Raji (cell line): ENCODE results near the gene PES1.

ENCODE experiments used
- POLR2A ChIP-seq: IDR thresholded peaks from 2 replicates; pipeline ENCODE4 v1.6.1; 2011; ENCODE audit warnings: low read depth, low read length, control low read depth; ENCODE audit not compliant: insufficient read depth

PES1 gene

GRCh38 chr22:30542811-30543188 is 48.9 kb downstream of the PES1 start:
- TF ChIP-seq POLR2A = no peak

- TF ChIP-seq POLR2A = no peak
Measured at GRCh38 chr22:30541961-30542810, 49.5 kb downstream of the PES1 start.

GRCh38 chr22:30539368-30539767 is 52.3 kb downstream of the PES1 start:
- no peak for TF ChIP-seq POLR2A

- no peak for TF ChIP-seq POLR2A
Measured at GRCh38 chr22:30538280-30538679, 53.4 kb downstream of the PES1 start.

- no peak for TF ChIP-seq POLR2A
Measured at GRCh38 chr22:30537083-30537731, 54.5 kb downstream of the PES1 start.

GRCh38 chr22:30535182-30535581 is 56.5 kb downstream of the PES1 start:
- TF ChIP-seq POLR2A = no peak

GRCh38 chr22:30531651-30532608 is 59.8 kb downstream of the PES1 start:
- TF ChIP-seq POLR2A = no peak

GRCh38 chr22:30526656-30527055 is 65.1 kb downstream of the PES1 start:
- no peak for TF ChIP-seq POLR2A
